Peyer's patch (tissue), 4 donors: ENCODE measurements around the gene EEF2. TPM values are rescaled to one million over a fixed set of nuclear protein-coding genes. Genes with fewer than 3 reads are reported as not detected.

Source experiments
- DNase-seq, 3 donors: peaks; one replicate each; pipeline ENCODE4 v3.0.0-alpha.2; 2017 to 2019
- H3K27ac ChIP-seq, 4 donors: fragments of 200-600 bp; sonication (generic); one replicate each; pipeline ENCODE4 v1.5.1; 2016 to 2019
- H3K27me3 ChIP-seq, 2 donors: fragments of 200-600 bp; sonication (generic); one replicate each; pipeline ENCODE4 v1.5.1; 2019
- H3K36me3 ChIP-seq, 3 donors: fragments of 200-600 bp; sonication (generic); one replicate each; pipeline ENCODE4 v1.5.1; 2016 to 2019
- H3K4me1 ChIP-seq, 4 donors: fragments of 200-600 bp; sonication (generic); one replicate each; pipeline ENCODE4 v1.5.1; 2016 to 2019
- H3K4me3 ChIP-seq, 4 donors: fragments of 200-600 bp; sonication (generic); 1 replicate in 3 of 4; 2 replicates in 1 of 4; pipeline ENCODE4 v1.5.1; 2016 to 2019; ENCODE audit warnings: mild to moderate bottlenecking in 1 of 4
- H3K9me3 ChIP-seq, 4 donors: fragments of 200-600 bp; sonication (generic); one replicate each; pipeline ENCODE4 v1.5.1; 2016 to 2019; ENCODE audit warnings: mild to moderate bottlenecking in 1 of 4
- POLR2A ChIP-seq, 2 donors: fragments of 450-650 bp; IDR thresholded peaks; one replicate each; pipeline ENCODE4 v1.5.1; 2017; ENCODE audit warnings: antibody characterized with exemption in 2 of 2, mild to moderate bottlenecking in 2 of 2, moderate library complexity in 2 of 2
- total RNA-seq, 4 donors: library from RNA; depleted of rRNA; stranded (reverse); fragments of >200 nt; gene quantifications; one replicate each; pipeline ENCODE4 v1.1.0, GENCODE V29; 2016
- TF ChIP-seq, protein P1 (sequence below), 6 experiments: fragments of 450-650 bp in 4 of 6; fragments of 200-600 bp in 2 of 6; sonication (generic) in 1 of 6; IDR thresholded peaks; one replicate each; pipeline ENCODE4 v1.5.1; 2017 to 2019; ENCODE audit warnings: antibody characterized with exemption in 6 of 6, mild to moderate bottlenecking in 3 of 6, moderate library complexity in 1 of 6

The EEF2 gene
- total RNA-seq, 4 donors from 2014 or later: 914 to 1,425 (median 1,203) TPM

DNA sequence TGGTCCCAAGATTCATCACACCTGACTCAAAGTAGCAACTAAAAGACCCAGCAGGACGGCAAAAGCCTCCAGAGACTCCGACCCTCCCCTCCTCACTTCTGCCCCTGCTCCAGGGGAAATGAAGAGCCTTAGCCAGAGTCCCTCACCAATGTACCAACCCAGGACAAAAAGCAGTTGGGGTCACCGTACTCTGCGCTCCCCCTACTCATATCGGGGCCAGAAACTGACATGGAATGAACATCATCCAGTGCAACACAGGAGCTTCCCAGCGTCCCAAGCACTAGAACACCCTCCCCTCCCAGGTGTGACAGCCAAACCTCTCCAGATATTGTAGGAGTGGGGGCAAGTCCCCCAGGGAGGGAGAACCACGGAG is 1.7 kb downstream of the EEF2 start:
- no peak for DNase-seq
- Histone ChIP-seq H3K4me1 (peaks cover 9 to 40% (median 16%) of the 10 kb centered on the region in 4 donors), H3K4me3 (peak overlapping the region; percentile 80 to 97 (median 92)), H3K27me3 (no peaks in the 10 kb centered on the region), H3K9me3 (no peaks in the 10 kb centered on the region), H3K36me3 (peaks cover 0 to 56% (median 9%) of the 10 kb centered on the region in 3 donors), H3K27ac (peak overlapping the region; percentile 90 to 99 (median 97))
- TF ChIP-seq POLR2A (IDR thresholded peaks at IDR 0.05): no peak

DNA sequence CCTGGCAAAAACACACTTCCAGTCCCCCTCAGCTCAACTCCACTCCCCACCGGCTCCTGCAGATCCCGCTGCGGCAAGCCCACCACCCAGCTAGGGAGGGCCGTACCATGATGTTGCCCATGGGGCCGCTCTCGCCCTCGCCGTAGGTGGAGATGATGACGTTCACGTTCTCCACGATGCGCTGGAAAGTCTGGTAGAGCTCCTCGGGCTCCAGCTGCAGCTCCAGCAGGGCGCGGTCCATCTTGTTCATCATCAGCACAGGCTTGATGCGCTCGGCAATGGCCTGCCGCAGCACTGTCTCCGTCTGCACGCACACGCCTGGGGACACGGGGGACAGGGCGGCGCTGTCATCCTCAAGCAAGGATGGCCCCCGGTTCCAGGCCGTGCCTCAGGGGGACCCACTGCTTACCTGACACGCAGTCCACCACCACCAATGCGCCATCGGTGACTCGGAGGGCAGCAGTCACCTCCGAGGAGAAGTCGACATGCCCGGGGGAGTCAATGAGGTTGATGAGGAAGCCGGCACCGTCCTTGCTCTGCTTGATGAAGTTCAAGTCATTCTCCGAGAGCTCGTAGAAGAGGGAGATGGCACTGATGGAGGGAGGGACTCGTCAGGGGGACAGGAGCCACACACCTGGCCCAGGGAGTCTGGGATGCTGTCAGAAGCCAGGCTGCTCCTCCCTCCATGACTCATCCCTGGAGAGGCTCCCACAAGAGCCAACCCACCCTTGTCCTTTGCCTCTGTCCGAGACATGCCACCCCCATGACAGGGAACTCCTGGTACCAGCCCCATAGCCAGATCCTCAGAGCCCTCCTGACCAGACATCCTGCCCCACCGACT is 2.3 kb downstream of the EEF2 start:
- DNase-seq: no peak
- H3K4me3 ChIP-seq: peak overlapping the region in 3 of 4 donors; percentile 87 to 97 (median 96)
- no peak for TF ChIP-seq POLR2A (IDR thresholded peaks at IDR 0.05)
- TF ChIP-seq, protein P1, sequence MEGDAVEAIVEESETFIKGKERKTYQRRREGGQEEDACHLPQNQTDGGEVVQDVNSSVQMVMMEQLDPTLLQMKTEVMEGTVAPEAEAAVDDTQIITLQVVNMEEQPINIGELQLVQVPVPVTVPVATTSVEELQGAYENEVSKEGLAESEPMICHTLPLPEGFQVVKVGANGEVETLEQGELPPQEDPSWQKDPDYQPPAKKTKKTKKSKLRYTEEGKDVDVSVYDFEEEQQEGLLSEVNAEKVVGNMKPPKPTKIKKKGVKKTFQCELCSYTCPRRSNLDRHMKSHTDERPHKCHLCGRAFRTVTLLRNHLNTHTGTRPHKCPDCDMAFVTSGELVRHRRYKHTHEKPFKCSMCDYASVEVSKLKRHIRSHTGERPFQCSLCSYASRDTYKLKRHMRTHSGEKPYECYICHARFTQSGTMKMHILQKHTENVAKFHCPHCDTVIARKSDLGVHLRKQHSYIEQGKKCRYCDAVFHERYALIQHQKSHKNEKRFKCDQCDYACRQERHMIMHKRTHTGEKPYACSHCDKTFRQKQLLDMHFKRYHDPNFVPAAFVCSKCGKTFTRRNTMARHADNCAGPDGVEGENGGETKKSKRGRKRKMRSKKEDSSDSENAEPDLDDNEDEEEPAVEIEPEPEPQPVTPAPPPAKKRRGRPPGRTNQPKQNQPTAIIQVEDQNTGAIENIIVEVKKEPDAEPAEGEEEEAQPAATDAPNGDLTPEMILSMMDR (IDR thresholded peaks at IDR 0.05): no peak
- H3K4me1 ChIP-seq: peaks cover 9 to 40% (median 16%) of the 10 kb centered on the region in 4 donors
- H3K27ac ChIP-seq: peak overlapping the region; percentile 90 to 99 (median 97)
- H3K9me3 ChIP-seq: no peaks in the 10 kb centered on the region
- H3K36me3 ChIP-seq: peaks cover 0 to 63% (median 9%) of the 10 kb centered on the region in 3 donors
- no peaks in the 10 kb centered on the region for H3K27me3 ChIP-seq

DNA sequence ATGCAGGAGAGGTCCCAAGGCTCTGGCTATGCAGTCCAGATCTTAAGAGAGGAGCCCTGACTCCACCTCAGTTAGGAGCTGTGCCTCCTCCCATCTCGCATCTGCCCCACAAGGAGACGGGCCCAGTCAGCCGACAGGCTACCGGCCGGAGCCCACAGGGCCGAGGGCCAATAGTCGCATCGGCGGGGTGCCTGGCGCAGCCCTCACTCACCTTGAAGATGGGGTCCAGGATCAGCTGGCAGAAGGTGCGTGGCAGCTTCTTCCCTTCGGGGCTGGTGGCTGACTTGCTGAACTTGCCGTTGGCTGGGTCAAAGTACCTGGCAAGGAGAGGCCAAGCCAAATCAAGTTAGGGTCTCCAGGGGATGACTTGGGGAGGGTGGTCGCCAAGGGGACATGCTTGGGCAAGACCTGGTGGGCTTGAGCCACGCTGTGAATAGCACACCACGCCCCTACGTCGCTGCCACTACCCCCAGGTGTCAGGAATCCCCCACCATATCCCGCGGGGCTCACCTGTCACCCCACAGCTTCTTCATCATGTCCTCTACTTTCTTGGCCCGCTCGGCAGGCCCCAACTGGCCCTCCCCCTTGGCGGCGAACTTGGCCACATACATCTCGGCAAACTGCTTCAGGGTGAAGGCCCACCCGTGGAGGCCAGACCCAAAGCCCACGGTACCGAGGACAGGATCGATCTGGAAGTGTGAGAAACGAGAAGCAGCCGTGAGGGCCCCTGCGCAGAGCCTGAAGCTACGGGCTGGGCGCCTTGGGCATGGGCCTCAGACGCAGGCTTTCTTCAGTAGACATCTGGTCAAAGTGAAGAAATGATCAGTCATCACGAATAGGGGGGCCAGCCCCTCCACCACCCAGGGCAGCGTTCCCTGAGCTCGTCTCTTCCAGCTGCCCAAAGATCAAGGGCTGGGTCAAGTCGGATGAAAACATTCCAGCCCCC is 3.3 kb downstream of the EEF2 start:
- Histone ChIP-seq H3K27me3 (no peaks in the 10 kb centered on the region), H3K9me3 (no peaks in the 10 kb centered on the region), H3K27ac (no peak overlapping the region), H3K4me3 (no peak overlapping the region), H3K4me1 (peaks cover 6 to 33% (median 12%) of the 10 kb centered on the region in 4 donors), H3K36me3 (peaks cover 0 to 72% (median 9%) of the 10 kb centered on the region in 3 donors)
- no peak for DNase-seq
- TF ChIP-seq, protein P1 (IDR thresholded peaks at IDR 0.05): no peak
- TF ChIP-seq POLR2A (IDR thresholded peaks at IDR 0.05): no peak

DNA sequence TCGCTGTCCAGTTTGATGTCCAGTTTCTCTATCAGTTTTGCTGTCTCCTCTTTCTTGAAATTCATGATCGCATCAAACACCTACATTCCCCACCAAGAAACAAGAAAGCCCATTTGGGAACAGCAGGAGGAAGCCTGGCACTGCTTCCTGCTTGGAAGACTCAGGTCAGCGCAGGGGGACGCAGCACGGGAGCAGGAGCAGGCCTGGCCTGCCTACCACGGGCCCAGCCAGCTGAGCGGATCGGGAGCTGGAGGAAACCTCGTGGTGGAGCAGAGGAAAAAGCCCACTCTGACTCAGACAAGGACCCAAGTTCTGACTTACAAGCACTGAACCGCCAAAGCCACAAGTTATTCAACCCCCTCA is 3.9 kb downstream of the EEF2 start:
- H3K4me1 ChIP-seq: peaks cover 6 to 27% (median 10%) of the 10 kb centered on the region in 4 donors
- no peaks in the 10 kb centered on the region for H3K9me3 ChIP-seq
- no peak overlapping the region for H3K27ac ChIP-seq
- no peak overlapping the region for H3K4me3 ChIP-seq
- no peak for DNase-seq
- no peaks in the 10 kb centered on the region for H3K27me3 ChIP-seq
- peaks cover 0 to 78% (median 9%) of the 10 kb centered on the region in 3 donors for H3K36me3 ChIP-seq
- TF ChIP-seq POLR2A (IDR thresholded peaks at IDR 0.05): no peak
- TF ChIP-seq, protein P1 (IDR thresholded peaks at IDR 0.05): no peak

DNA sequence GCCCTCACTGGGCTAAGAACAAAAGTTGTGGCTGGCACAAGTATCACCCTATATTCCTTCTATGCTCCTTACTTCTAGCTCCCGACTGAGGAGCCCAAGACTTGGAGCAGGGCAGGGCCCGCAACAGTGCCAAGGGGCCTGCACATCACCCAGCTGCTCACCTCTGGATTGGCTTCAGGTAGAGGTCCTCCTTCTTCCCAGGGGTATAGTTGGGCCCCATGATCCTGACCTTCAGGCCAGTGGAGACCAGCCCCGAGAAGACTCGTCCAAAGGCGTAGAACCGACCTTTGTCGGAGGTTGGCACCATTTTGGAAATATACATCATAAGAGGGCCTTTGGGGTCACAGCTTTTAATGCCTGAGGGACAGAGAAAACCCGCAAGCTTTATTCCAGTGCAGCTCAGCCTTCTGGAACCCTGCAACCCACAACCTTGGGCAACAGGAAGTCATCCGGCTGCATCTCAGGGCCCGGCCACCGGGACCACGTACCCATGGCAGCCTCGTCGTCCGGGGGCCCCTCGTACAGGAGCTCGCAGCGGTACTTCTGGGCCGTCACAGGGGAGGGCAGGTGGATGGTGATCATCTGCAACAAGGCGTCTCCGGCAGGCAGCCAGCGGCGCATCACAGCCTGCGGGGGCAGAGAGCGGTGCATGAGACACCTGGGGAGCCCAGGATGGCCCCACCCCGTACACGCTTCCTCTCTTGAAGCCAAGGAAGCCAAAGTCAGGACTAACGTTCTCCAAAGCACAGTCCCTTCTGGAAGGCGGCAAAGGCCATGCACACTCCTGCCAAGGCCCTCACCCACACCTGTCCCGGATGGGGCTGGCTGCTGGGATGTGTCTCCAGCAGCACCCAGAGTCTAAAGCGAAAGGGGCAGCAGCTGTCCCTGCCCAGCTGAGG is 4.7 kb downstream of the EEF2 start:
- peaks cover 6 to 19% (median 7%) of the 10 kb centered on the region in 4 donors for H3K4me1 ChIP-seq
- no peak overlapping the region for H3K4me3 ChIP-seq
- peaks cover 0 to 86% (median 9%) of the 10 kb centered on the region in 3 donors for H3K36me3 ChIP-seq
- H3K27me3 ChIP-seq: no peaks in the 10 kb centered on the region
- DNase-seq: no peak
- TF ChIP-seq POLR2A (IDR thresholded peaks at IDR 0.05): no peak
- TF ChIP-seq, protein P1 (IDR thresholded peaks at IDR 0.05): no peak
- no peak overlapping the region for H3K27ac ChIP-seq
- no peaks in the 10 kb centered on the region for H3K9me3 ChIP-seq
